HepG2 (cell line): Measurements from ENCODE around the gene HOXB5. TPM values are rescaled to one million over a fixed set of nuclear protein-coding genes. Genes with fewer than 3 reads are reported as not detected.

ENCODE experiments used
- ATAC-seq: fragments of 200-7000 bp; cut with Tn5 transposase; 3 replicates; pipeline ENCODE4 v1.9.1; 2020; ENCODE audit warnings: mild to moderate bottlenecking, moderate library complexity
- BruUV-seq: library from RNA; stranded (reverse); fragments of 400-500 nt; replicated peaks from 2 replicates; lab custom pipeline; 2021; lab: Mats Ljungman, UMichigan
- CTCF ChIA-PET: fragments of 300-600 bp; formaldehyde crosslinking; extraction: SDS; loops from one replicate; lab custom pipeline; 2021; ENCODE audit warnings: low total read pairs, inconsistent platforms, low intra/inter-chr PET ratio; lab: Yijun Ruan, JAX
- POLR2A ChIA-PET: fragments of 350-600 bp; sonication (Branson Sonifier 250); formaldehyde crosslinking; loops from one replicate; lab custom pipeline; 2020; ENCODE audit warnings: antibody characterized with exemption, inconsistent platforms; lab: Yijun Ruan, JAX
- DNase-seq: peaks from one replicate; pipeline ENCODE4 v3.0.0-alpha.2; 2015; ENCODE audit warnings: low spot score
- FAIRE-seq: peaks from 3 replicates; lab custom pipeline; 2011; peaks lifted over from hg19 to GRCh38; lab: Jason Lieb, UNC
- H2AFZ ChIP-seq: one replicate; pipeline ENCODE4 v1.6.1; 2011; ENCODE audit warnings: low read length, inconsistent platforms
- H3K27ac ChIP-seq: fragments of 300-600 bp; 3 replicates; pipeline ENCODE4 v1.8.0; 2011; ENCODE audit warnings: mixed run types, mild to moderate bottlenecking, mixed read lengths, low read length, inconsistent platforms; ENCODE audit not compliant: insufficient read depth; ENCODE audit errors: extremely low read length
- H3K27me3 ChIP-seq, 2 experiments: fragments of 200-600 bp in 1 of 2; 2 replicates in 1 of 2; 3 replicates in 1 of 2; pipeline versions ENCODE4 v1.6.0 to v1.8.0; 2011; ENCODE audit warnings: low read length in 2 of 2, mild to moderate bottlenecking in 2 of 2, moderate library complexity in 2 of 2, inconsistent platforms in 1 of 2; ENCODE audit not compliant: insufficient read depth in 2 of 2, control insufficient read depth in 1 of 2
- H3K36me3 ChIP-seq, 2 experiments: fragments of 200-600 bp in 1 of 2; replicated peaks in 1 of 2; 2 replicates in 1 of 2; 3 replicates in 1 of 2; pipeline versions ENCODE4 v1.5.1 to v1.8.0; 2011; ENCODE audit warnings: low read length in 2 of 2, inconsistent platforms in 1 of 2; ENCODE audit not compliant: insufficient read depth in 2 of 2, control insufficient read depth in 1 of 2
- H3K4me1 ChIP-seq: 2 replicates; pipeline ENCODE4 v1.5.1; 2012; ENCODE audit warnings: low read length, inconsistent platforms; ENCODE audit not compliant: insufficient read depth
- H3K4me2 ChIP-seq: 2 replicates; pipeline ENCODE4 v1.6.0; 2011; ENCODE audit warnings: low read depth, low read length, inconsistent platforms
- H3K4me3 ChIP-seq, 3 experiments: fragments of 200-600 bp in 1 of 3; sonication (generic), shearing (Covaris generic) in 1 of 3; replicated peaks in 1 of 3; 2 replicates each; pipeline ENCODE4 v1.5.1; 2011 to 2016; ENCODE audit warnings: low read length in 3 of 3, inconsistent platforms in 2 of 3, low read depth in 2 of 3, mild to moderate bottlenecking in 2 of 3, control low read depth in 1 of 3, mixed read lengths in 1 of 3; ENCODE audit not compliant: insufficient read depth in 1 of 3
- H3K79me2 ChIP-seq: one replicate; pipeline ENCODE4 v1.6.1; 2011; ENCODE audit warnings: low read length, inconsistent platforms; ENCODE audit not compliant: insufficient read depth
- H3K9ac ChIP-seq: 2 replicates; pipeline ENCODE4 v1.6.0; 2011; ENCODE audit warnings: mild to moderate bottlenecking, low read depth, low read length, inconsistent platforms; ENCODE audit not compliant: insufficient read depth
- H3K9me3 ChIP-seq: 2 replicates; pipeline ENCODE4 v1.5.1; 2012; ENCODE audit warnings: mild to moderate bottlenecking, low read length
- H4K20me1 ChIP-seq: 2 replicates; pipeline ENCODE4 v1.6.0; 2011; ENCODE audit warnings: inconsistent platforms, mild to moderate bottlenecking, low read length, moderate library complexity; ENCODE audit not compliant: insufficient read depth
- AGO2 ChIP-seq: fragments of 200-400 bp; formaldehyde crosslinking; optimal IDR thresholded peaks from 2 replicates; pipeline ENCODE3; 2017; ENCODE audit warnings: mild to moderate bottlenecking, low read depth, low read length, moderate library complexity
- CEBPG ChIP-seq: IDR thresholded peaks from 2 replicates; pipeline ENCODE4 v1.6.1; 2016
- CREM ChIP-seq, 2 experiments: sonication (generic) in 1 of 2; formaldehyde crosslinking in 1 of 2; IDR thresholded peaks; 2 replicates each; pipeline versions ENCODE4 v1.4.0 to v1.6.1; 2016 to 2020; ENCODE audit warnings: antibody characterized with exemption in 1 of 2, mild to moderate bottlenecking in 1 of 2, missing genetic modification reagents in 1 of 2
- SIN3B ChIP-seq: fragments of 150-350 bp; IDR thresholded peaks from 2 replicates; pipeline ENCODE4 v1.6.1; 2014; ENCODE audit warnings: low read length
- ZNF441 ChIP-seq: sonication (generic); formaldehyde crosslinking; IDR thresholded peaks from 2 replicates; pipeline ENCODE4 v1.7.0; 2021; ENCODE audit warnings: missing genetic modification reagents, borderline replicate concordance
- WGBS: methylation state at CpG from one replicate; pipeline ENCODE4 v1.1.6; 2017; ENCODE audit warnings: low lambda C conversion rate; 5-methylcytosine and 5-hydroxymethylcytosine counted together
- in situ Hi-C: cut with HindIII; loops from 2 replicates; pipeline ENCODE4 v1.10.0; 2017; ENCODE audit warnings: low pct_unique_long_range_greater_than_20kb; ENCODE audit not compliant: extremely low pct_ligation_motif_present
- intact Hi-C: fragments of 100-400 bp; cut with micrococcal nuclease; formaldehyde crosslinking; loops from one replicate; pipeline ENCODE4 v1.10.0; 2022; ENCODE audit not compliant: unreplicated experiment
- polyA plus RNA-seq, 8 experiments: library from polyadenylated mRNA; depleted of rRNA in 3 of 8; stranded (reverse) in 7 of 8; unstranded in 1 of 8; fragments of >200 nt; fragmentation: Illumina TruSeq in 4 of 8; extraction: Trizol in 4 of 8; gene quantifications; 2 replicates each; pipeline versions ENCODE4 v1.2.1 to v1.2.3, GENCODE V29; 2011 to 2016; ENCODE audit warnings: low read depth in 4 of 8, missing spikeins in 1 of 8, mixed read lengths in 1 of 8; ENCODE audit not compliant: insufficient read depth in 1 of 8
- total RNA-seq, 5 experiments: library from RNA; depleted of rRNA; stranded (reverse); fragments of >200 nt; fragmentation: Illumina TruSeq; extraction: Trizol; gene quantifications; 2 replicates each; pipeline ENCODE4 v1.2.3, GENCODE V29; 2016; ENCODE audit warnings: low read depth in 1 of 5
- TF ChIP-seq, protein P1 (sequence below): sonication (generic); formaldehyde crosslinking; IDR thresholded peaks from 2 replicates; pipeline ENCODE4 v1.5.0; 2020; ENCODE audit warnings: missing genetic modification reagents, mild to moderate bottlenecking, borderline replicate concordance
- TF ChIP-seq, protein P2 (sequence below): sonication (generic); formaldehyde crosslinking; IDR thresholded peaks from 2 replicates; pipeline ENCODE4 v1.5.0; 2020; ENCODE audit warnings: mild to moderate bottlenecking, missing genetic modification reagents

Gene HOXB5
- total and polyA plus RNA-seq, 2 of the 13 experiments (the other 11 are each of a cell fraction or from before 2014, with no cell fraction given), result not detected

DNA sequence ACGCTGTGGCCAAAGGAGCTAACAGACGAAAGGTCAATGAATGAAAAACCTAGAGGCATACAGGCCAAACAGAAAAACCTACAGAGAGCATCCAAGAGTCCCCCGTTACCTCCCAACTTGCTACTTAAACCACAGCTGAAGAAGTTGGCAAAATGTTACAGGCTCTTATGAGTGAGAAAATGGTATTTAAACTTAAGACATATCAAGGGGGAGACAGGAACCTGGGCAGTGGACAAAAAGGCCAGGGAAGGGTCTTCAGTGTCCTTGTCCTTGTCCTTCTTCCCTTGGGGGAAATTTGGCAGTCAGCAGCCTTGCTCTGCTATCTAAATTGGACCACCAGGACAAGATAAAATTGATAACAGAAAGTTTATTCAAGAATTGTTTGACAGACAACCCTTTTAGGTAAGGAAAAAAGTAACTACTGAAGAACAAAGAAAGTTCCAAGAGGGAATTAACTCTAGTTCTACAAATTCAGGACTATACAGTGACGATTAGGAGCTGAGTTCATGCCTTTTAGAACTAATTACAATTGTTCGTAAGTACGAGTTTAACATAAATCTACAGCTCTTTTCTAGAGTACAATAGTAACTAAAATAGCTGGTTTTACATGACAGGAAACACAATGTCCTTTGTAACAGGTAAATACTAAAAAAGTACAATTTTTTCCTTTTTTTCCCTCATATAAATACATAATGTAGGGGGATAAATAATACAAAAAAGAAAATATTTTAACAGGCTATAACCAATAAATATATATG is 44.9 kb downstream of the HOXB5 start:
- no peak for ATAC-seq
- H3K4me1 ChIP-seq, result no peaks in the 10 kb centered on the region
- no peak overlapping the region for H3K27ac ChIP-seq
- TF ChIP-seq, protein P1, sequence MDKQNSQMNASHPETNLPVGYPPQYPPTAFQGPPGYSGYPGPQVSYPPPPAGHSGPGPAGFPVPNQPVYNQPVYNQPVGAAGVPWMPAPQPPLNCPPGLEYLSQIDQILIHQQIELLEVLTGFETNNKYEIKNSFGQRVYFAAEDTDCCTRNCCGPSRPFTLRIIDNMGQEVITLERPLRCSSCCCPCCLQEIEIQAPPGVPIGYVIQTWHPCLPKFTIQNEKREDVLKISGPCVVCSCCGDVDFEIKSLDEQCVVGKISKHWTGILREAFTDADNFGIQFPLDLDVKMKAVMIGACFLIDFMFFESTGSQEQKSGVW, result no peak
- no peak for TF ChIP-seq AGO2
- TF ChIP-seq ZNF441 (CRISPR knock-in tag), result no peak
- no peak for TF ChIP-seq CREM (IDR thresholded peaks at IDR 0.05)
- no peak for TF ChIP-seq CREM (CRISPR knock-in tag; IDR thresholded peaks at IDR 0.05)
- no peak for TF ChIP-seq CEBPG (CRISPR knock-in tag)
- no peak for TF ChIP-seq SIN3B
- TF ChIP-seq, protein P2, sequence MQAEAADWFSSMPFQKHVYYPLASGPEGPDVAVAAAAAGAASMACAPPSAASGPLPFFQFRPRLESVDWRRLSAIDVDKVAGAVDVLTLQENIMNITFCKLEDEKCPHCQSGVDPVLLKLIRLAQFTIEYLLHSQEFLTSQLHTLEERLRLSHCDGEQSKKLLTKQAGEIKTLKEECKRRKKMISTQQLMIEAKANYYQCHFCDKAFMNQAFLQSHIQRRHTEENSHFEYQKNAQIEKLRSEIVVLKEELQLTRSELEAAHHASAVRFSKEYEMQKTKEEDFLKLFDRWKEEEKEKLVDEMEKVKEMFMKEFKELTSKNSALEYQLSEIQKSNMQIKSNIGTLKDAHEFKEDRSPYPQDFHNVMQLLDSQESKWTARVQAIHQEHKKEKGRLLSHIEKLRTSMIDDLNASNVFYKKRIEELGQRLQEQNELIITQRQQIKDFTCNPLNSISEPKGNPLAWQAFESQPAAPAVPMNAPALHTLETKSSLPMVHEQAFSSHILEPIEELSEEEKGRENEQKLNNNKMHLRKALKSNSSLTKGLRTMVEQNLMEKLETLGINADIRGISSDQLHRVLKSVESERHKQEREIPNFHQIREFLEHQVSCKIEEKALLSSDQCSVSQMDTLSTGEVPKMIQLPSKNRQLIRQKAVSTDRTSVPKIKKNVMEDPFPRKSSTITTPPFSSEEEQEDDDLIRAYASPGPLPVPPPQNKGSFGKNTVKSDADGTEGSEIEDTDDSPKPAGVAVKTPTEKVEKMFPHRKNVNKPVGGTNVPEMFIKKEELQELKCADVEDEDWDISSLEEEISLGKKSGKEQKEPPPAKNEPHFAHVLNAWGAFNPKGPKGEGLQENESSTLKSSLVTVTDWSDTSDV (CRISPR knock-in tag), result no peak
- H4K20me1 ChIP-seq, result no peaks in the 10 kb centered on the region; the same call in 1 of the 2 replicates
- peaks cover 14 to 94% of the 10 kb centered on the region in 2 experiments for H3K27me3 ChIP-seq
- H3K4me3 ChIP-seq, result no peak overlapping the region
- CTCF ChIA-PET, result no interaction called here
- no peaks in the 10 kb centered on the region for H3K79me2 ChIP-seq
- no peaks in the 10 kb centered on the region for H3K36me3 ChIP-seq
- no peak overlapping the region for H3K4me2 ChIP-seq
- H3K9ac ChIP-seq, result no peak overlapping the region
- H2AFZ ChIP-seq, result no peak overlapping the region
- WGBS, result 40% methylated on average over 6 of the region's 6 CpGs
- in situ Hi-C loops (no loop called here), intact Hi-C loops (no loop called here)
- no peaks in the 10 kb centered on the region for H3K9me3 ChIP-seq
- POLR2A ChIA-PET, result no interaction called here
- no peak for FAIRE-seq
- no TSS peak for BruUV-seq
- DNase-seq, result no peak
